HG02852 (cell line): ENCODE data around the gene NAAA.
"Not testable (repeated sequence)": the region's sequence is repeated elsewhere in the genome, so short reads cannot be mapped to it uniquely, and the experiment has no call there.

ENCODE experiments used
- ATAC-seq: cut with Tn5 transposase; IDR thresholded peaks from one replicate; pipeline ENCODE4 v1.9.1; 2021; ENCODE audit warnings: mild to moderate bottlenecking, moderate library complexity; ENCODE audit not compliant: unreplicated experiment

NAAA gene

GRCh38 chr4:75920327-75920726 is 20.5 kb downstream of the NAAA start:
- ATAC-seq: no peak

DNA sequence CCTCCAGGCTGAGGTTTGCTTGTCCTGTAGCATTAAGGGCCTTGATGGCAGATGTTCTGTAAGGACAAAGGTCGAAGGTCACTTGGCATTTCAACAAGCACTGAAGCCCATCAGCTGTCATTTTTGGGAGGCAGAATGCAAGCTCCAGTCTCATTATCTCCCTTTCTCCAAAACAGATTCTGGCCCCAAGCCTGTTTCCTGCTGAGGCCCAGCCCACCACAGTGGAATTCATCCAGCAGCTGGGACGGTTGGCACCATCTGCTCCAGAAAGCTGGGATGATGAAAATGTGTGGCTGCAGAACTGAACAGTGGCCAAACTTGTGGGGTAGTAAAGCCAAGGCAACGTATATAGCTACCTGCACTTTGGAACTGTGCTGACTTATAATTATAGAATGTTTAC is 20.9 kb downstream of the NAAA start:
- ATAC-seq: no peak

GRCh38 chr4:75916091-75916661 is 24.6 kb downstream of the NAAA start:
- no peak for ATAC-seq

- ATAC-seq: no peak
Observed at GRCh38 chr4:75912968-75913367, 27.8 kb downstream of the NAAA start.

- ATAC-seq: not testable (repeated sequence)
Observed at GRCh38 chr4:75910831-75911230, 30.0 kb downstream of the NAAA start.

- no peak for ATAC-seq
Observed at GRCh38 chr4:75909405-75909804, 31.4 kb downstream of the NAAA start.

GRCh38 chr4:75908555-75908954 is 32.3 kb downstream of the NAAA start:
- no peak for ATAC-seq

- ATAC-seq: no peak
Observed at GRCh38 chr4:75907966-75908365, 32.8 kb downstream of the NAAA start.

- no peak for ATAC-seq
Observed at GRCh38 chr4:75904076-75904475, 36.7 kb downstream of the NAAA start.

GRCh38 chr4:75902352-75902751 is 38.5 kb downstream of the NAAA start, which contains the start of gene PPEF2:
PPEF2 (minus strand) TSS chr4:75902452; CDS start chr4:75896325, 6,127 bp downstream.
- no peak for ATAC-seq

DNA sequence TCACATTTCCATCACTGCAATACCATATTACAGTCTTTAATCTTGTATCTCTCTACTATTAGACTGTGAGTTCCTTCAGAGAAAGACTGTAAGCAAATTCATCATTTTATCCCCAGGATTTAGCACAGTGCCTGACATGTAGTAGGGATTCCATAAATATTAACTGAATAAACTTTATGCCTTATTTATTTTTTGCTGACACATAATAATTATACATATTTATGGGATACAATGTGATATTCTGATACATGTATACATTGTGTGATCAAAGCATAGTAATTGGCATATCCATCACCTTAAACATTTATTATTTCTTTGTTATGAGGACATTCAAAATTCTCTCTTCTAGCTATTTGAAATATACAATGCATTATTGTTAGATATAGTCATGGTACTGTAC is 42.3 kb downstream of the NAAA start:
- no peak for ATAC-seq

DNA sequence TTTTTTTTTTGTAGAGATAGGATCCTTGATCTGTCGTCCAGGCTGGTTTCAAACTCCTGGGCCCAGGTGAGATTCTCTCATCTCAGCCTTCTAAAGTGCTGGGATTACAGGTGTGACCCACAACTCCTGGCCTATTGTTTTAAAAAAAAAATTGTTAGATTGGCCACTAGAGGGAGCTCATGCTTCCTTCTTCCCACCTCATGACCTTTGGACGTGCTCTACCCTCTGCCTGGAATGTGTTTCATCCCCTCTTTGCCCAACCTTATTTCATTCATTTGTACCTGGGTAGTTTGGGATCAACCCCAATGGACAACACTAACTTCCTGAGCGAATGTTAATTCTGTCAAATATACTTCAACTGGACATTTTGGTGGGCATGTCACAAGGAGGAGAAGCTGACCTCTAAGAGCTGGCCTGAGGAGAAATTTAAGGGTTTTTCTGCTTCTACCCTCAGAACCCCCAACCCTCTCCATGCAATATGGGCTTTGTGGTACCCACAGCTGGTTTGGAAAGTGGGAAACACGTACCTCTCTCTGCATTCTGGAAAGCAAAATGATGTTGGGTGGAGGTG is 45.0 kb downstream of the NAAA start:
- ATAC-seq: no peak

GRCh38 chr4:75892508-75892907 is 48.3 kb downstream of the NAAA start:
- no peak for ATAC-seq

- ATAC-seq: no peak
Observed at GRCh38 chr4:75891611-75892010, 49.2 kb downstream of the NAAA start.

DNA sequence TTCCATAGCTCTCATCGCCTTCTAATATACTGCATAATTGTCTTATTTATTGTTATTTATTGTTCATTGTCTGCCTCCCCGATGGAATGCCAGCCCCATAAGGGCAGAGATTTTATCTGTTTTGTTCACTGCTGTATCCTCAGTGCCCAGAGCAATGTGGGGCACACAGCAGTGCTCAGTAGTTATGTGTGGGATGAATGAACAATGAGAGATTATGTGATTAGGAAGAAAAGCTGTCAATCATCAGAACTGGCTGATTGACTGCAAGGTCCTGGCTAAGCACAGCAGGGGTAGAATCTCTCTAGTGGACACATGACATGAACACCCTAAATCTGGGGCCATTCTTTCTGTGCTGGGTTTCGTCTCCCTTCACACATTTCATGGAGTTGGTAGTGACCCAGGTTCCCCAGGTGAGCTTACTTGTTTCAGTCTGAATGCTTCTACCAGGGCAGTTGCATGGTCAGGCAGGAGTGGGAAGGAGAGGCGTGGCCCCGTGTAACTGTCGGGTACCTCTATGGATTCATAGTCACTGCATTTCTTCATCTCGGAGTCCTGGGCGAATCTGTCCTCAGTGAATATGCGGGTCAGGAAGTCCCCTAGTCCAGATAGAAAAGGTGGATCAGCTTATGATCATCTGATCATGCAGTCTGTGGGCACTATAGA is 51.1 kb downstream of the NAAA start:
- ATAC-seq: no peak

DNA sequence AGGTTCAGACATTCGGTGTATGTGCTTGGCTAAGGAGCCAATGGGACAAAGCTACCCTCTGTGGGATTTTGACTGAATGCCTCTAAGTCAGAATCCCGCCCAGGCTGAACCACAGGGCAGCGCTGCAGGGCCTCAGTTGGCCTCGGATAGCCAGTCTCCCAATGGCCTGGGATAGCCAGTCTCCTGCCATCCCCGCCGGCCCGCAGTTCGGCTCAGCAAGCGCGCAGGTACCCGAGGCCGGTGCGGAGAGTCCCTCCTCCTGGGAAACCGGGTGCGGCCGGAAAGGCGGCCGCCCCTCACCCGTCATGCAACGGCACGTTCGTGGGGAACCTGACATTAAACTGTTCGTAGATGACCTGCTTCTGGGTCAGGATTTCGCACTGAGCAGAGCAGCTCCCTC is 54.7 kb downstream of the NAAA start:
- no peak for ATAC-seq

- ATAC-seq: no peak
Observed at GRCh38 chr4:75881476-75881875, 59.3 kb downstream of the NAAA start.

- no peak for ATAC-seq
Observed at GRCh38 chr4:75880278-75880677, 60.5 kb downstream of the NAAA start.

DNA sequence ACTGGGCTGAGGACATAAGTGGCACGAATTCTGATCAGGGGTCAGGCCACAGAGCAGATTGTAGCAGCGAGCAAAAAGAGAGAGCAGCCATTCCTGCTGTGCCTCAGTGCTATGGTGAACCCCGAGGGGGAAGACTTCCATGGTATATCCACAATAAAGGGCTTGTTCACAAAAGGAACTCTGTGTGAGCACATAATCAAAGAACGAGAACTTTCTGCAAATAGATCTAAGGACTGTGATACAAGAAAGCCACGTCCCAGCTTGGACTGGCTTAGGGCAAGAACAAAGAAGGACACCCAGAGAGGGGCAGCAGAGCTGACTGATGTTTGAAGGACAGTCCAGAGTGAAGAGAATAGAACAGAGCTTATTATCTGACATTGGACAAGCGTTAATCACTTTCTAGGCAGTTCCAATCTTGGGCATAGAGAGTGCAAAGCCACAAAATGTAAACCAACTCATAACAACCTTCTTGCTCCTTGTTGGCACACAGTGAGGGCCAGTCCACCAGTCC is 62.5 kb downstream of the NAAA start:
- ATAC-seq: no peak

DNA sequence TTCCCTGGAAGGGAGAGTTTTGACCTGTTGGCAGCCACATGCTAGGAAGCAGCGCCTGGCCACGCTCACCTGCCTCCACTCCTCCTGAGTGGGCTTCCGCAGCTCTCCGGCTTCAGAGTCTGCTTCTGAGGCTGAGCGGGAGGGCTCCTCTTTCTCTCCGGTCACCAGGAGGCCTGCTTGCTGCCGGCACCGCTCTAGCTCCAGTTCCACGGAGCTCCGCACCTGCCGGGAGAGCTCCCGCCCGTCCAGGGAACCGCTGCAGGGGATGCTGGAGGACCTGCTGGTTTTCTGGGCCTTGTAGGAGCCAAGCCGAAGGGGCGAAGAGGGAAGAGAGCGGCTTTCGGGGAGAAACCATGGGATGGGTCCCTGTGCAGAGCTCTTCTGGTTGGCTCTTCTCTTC is 64.6 kb downstream of the NAAA start:
- ATAC-seq: no peak

GRCh38 chr4:75869100-75869499 is 71.7 kb downstream of the NAAA start:
- ATAC-seq: no peak

DNA sequence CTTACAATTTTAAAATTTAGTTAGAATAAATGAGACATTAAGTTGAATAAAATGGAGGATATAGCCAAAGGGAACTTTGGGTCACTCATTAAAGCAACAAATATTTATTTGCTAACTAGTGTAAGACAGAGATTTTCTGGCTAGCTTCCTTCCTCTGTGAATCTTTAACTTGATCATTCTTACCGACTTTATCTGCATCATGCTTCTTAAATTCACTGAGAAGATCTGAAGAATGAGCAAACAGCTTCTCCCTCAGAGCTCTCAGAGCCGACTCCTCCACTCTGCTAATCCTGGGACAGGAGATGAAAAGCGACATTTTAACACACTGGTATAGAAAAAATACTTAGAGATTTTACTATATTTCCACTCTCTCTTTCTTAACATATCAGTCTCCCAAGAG is 73.7 kb downstream of the NAAA start:
- no peak for ATAC-seq
